H9 (cell line): Measurements from ENCODE around the gene KCNN3. TPM values are rescaled to one million over a fixed set of nuclear protein-coding genes. Genes with fewer than 3 reads are reported as not detected.

ENCODE experiments used
- DNase-seq: peaks from one replicate; pipeline ENCODE4 v3.0.0-alpha.2; 2017
- H2AFZ ChIP-seq: one replicate; pipeline ENCODE4 v1.6.1; 2013; ENCODE audit warnings: mild to moderate bottlenecking, low read length, control low read depth, moderate library complexity
- H2AK5ac ChIP-seq: 2 replicates; pipeline ENCODE4 v1.6.1; 2013; ENCODE audit warnings: low read length, control low read depth, mixed read lengths; ENCODE audit not compliant: insufficient read length
- H2BK120ac ChIP-seq: one replicate; pipeline ENCODE4 v1.6.1; 2013; ENCODE audit warnings: low read depth, mild to moderate bottlenecking, low read length, control low read depth, inconsistent platforms; ENCODE audit not compliant: poor library complexity, severe bottlenecking
- H2BK12ac ChIP-seq: 2 replicates; pipeline ENCODE4 v1.6.1; 2013; ENCODE audit warnings: low read length, control low read depth, mixed read lengths, low read depth; ENCODE audit not compliant: insufficient read length
- H2BK15ac ChIP-seq: 2 replicates; pipeline ENCODE4 v1.6.1; 2013; ENCODE audit warnings: low read depth, low read length, control low read depth
- H2BK20ac ChIP-seq: one replicate; pipeline ENCODE4 v1.6.1; 2013; ENCODE audit warnings: low read depth, mild to moderate bottlenecking, low read length, control low read depth, inconsistent platforms; ENCODE audit not compliant: poor library complexity, severe bottlenecking
- H2BK5ac ChIP-seq: 2 replicates; pipeline ENCODE4 v1.6.1; 2013; ENCODE audit warnings: low read length, control low read depth, mixed read lengths; ENCODE audit not compliant: insufficient read length
- H3K14ac ChIP-seq: 2 replicates; pipeline ENCODE4 v1.6.1; 2013; ENCODE audit warnings: low read length, control low read depth; ENCODE audit not compliant: insufficient read depth
- H3K18ac ChIP-seq: 2 replicates; pipeline ENCODE4 v1.6.1; 2013; ENCODE audit warnings: low read depth, mild to moderate bottlenecking, mixed read lengths, low read length, control low read depth; ENCODE audit not compliant: insufficient read length
- H3K23ac ChIP-seq: 2 replicates; pipeline ENCODE4 v1.6.1; 2013; ENCODE audit warnings: low read length, control low read depth, mixed read lengths, low read depth; ENCODE audit not compliant: insufficient read length
- H3K23me2 ChIP-seq: 2 replicates; pipeline ENCODE4 v1.6.1; 2013; ENCODE audit warnings: low read depth, mild to moderate bottlenecking, mixed read lengths, low read length, control low read depth; ENCODE audit not compliant: insufficient read length, poor library complexity, severe bottlenecking
- H3K27ac ChIP-seq: 2 replicates; pipeline ENCODE4 v1.5.1; 2013; ENCODE audit warnings: low read length, control low read depth, mixed read lengths, low read depth; ENCODE audit not compliant: insufficient read length
- H3K27me3 ChIP-seq: 2 replicates; pipeline ENCODE4 v1.6.1; 2013; ENCODE audit warnings: low read length, control low read depth, inconsistent platforms; ENCODE audit not compliant: insufficient read depth
- H3K4ac ChIP-seq: 2 replicates; pipeline ENCODE4 v1.6.1; 2013; ENCODE audit warnings: low read depth, mild to moderate bottlenecking, control low read depth, inconsistent platforms, low read length, moderate library complexity
- H3K4me1 ChIP-seq: 2 replicates; pipeline ENCODE4 v1.6.1; 2013; ENCODE audit warnings: low read length, control low read depth, inconsistent platforms; ENCODE audit not compliant: insufficient read depth
- H3K4me2 ChIP-seq: 2 replicates; pipeline ENCODE4 v1.6.1; 2013; ENCODE audit warnings: low read length, control low read depth, mixed read lengths; ENCODE audit not compliant: insufficient read length, insufficient read depth
- H3K56ac ChIP-seq: 2 replicates; pipeline ENCODE4 v1.6.1; 2013; ENCODE audit warnings: low read depth, mild to moderate bottlenecking, mixed read lengths, low read length, control low read depth; ENCODE audit not compliant: insufficient read length
- H3K79me1 ChIP-seq: 2 replicates; pipeline ENCODE4 v1.6.1; 2013; ENCODE audit warnings: low read depth, mild to moderate bottlenecking, moderate library complexity, low read length, control low read depth, inconsistent platforms; ENCODE audit not compliant: insufficient read depth, poor library complexity, severe bottlenecking
- H3K79me2 ChIP-seq: 2 replicates; pipeline ENCODE4 v1.6.1; 2013; ENCODE audit warnings: low read length, control low read depth, inconsistent platforms; ENCODE audit not compliant: insufficient read depth
- H3K9ac ChIP-seq: 2 replicates; pipeline ENCODE4 v1.6.1; 2013; ENCODE audit warnings: low read length, control low read depth, mixed read lengths; ENCODE audit not compliant: insufficient read length; ENCODE audit errors: extremely low read depth
- H3K9me3 ChIP-seq: one replicate; pipeline ENCODE4 v1.6.1; 2013; ENCODE audit warnings: low read depth, low read length, inconsistent platforms; ENCODE audit not compliant: control insufficient read depth
- H3T11ph ChIP-seq: one replicate; pipeline ENCODE4 v1.6.1; 2013; ENCODE audit warnings: mild to moderate bottlenecking, low read length, control low read depth, inconsistent platforms
- H4K20me1 ChIP-seq: one replicate; pipeline ENCODE4 v1.6.1; 2013; ENCODE audit not compliant: control insufficient read depth, insufficient read length, insufficient read depth
- H4K5ac ChIP-seq: 2 replicates; pipeline ENCODE4 v1.6.1; 2013; ENCODE audit warnings: low read depth, mild to moderate bottlenecking, mixed read lengths, low read length, control low read depth; ENCODE audit not compliant: insufficient read length
- H4K8ac ChIP-seq: replicated peaks from 2 replicates; pipeline ENCODE4 v1.6.1; 2013; ENCODE audit warnings: low read length, control low read depth, mixed read lengths, low read depth; ENCODE audit not compliant: insufficient read length
- H4K91ac ChIP-seq: 2 replicates; pipeline ENCODE4 v1.6.1; 2013; ENCODE audit warnings: low read depth, mild to moderate bottlenecking, moderate library complexity, mixed read lengths, low read length, control low read depth; ENCODE audit not compliant: insufficient read length
- H3K27ac Mint-ChIP-seq, 3 experiments: 2 replicates in 2 of 3; 3 replicates in 1 of 3; pipeline ENCODE4 v1.8.0; 2020 to 2021; ENCODE audit warnings: mixed read lengths in 3 of 3, mild to moderate bottlenecking in 1 of 3, moderate library complexity in 1 of 3
- H3K27me3 Mint-ChIP-seq: 2 replicates; pipeline ENCODE4 v1.8.0; 2021; ENCODE audit warnings: low read depth, mild to moderate bottlenecking, moderate library complexity, mixed read lengths
- H3K36me3 Mint-ChIP-seq, 3 experiments: 2 replicates in 2 of 3; 3 replicates in 1 of 3; pipeline ENCODE4 v1.8.0; 2020 to 2021; ENCODE audit warnings: low read depth in 3 of 3, mixed read lengths in 3 of 3; ENCODE audit not compliant: insufficient read depth in 1 of 3
- H3K4me1 Mint-ChIP-seq, 2 experiments: 2 replicates each; pipeline ENCODE4 v1.8.0; 2020; ENCODE audit warnings: mixed read lengths in 2 of 2
- H3K4me3 Mint-ChIP-seq, 2 experiments: 2 replicates in 1 of 2; 3 replicates in 1 of 2; pipeline ENCODE4 v1.8.0; 2020 to 2021; ENCODE audit warnings: mild to moderate bottlenecking in 2 of 2, mixed read lengths in 2 of 2, moderate library complexity in 1 of 2
- H3K9me3 Mint-ChIP-seq, 2 experiments: 2 replicates in 1 of 2; 3 replicates in 1 of 2; pipeline ENCODE4 v1.8.0; 2020; ENCODE audit warnings: mild to moderate bottlenecking in 2 of 2, mixed read lengths in 2 of 2, moderate library complexity in 1 of 2
- WGBS: extraction: QIAGEN DNeasy Blood & Tissue Kit; methylation state at CpG from one replicate; pipeline ENCODE4 v1.1.7; 2013; ENCODE audit warnings: missing lambda C conversion rate, low lambda C conversion rate, mixed read lengths; ENCODE audit not compliant: insufficient read length; ENCODE audit errors: extremely low coverage; 5-methylcytosine and 5-hydroxymethylcytosine counted together
- total RNA-seq: library from RNA; stranded (reverse); gene quantifications from 2 replicates; pipeline ENCODE4 v1.2.1, GENCODE V29; 2021
- TF ChIP-seq, protein P1 (sequence below): fragments of 200-600 bp; sonication (generic); conservative IDR thresholded peaks from 3 replicates; pipeline ENCODE4 v1.8.0; 2021; ENCODE audit warnings: antibody characterized with exemption, mild to moderate bottlenecking

KCNN3 gene
- total RNA-seq, 1 experiment from 2014 or later, result 0.83 TPM

DNA sequence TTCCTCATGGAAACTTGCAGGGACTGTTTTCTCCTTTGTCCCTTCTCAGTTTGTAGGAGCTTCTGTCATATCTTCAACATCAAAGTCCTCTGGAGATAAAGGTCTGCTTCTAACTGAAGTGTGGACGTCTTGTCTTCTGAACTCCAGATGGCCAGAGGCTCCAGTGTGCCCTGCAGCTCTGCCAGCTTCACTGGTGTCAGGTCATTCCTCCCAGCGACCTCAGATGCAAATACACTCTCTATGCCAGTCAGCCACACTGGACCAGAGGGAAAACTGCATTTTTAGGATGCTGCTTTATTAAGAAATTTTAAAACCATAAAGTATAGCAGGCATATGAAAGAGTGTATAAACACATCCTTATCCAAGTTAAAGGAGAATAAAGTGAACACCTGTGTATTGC, 183.6 kb downstream of the KCNN3 start:
- no peak overlapping the region for H3K14ac ChIP-seq
- peaks cover 5% of the 10 kb centered on the region in 2 experiments; a peak in 3 of 4 replicates for H3K4me1 Mint-ChIP-seq
- H3K9me3 Mint-ChIP-seq, result peaks cover 0 to 5% of the 10 kb centered on the region in 2 experiments; a peak in 2 of 5 replicates
- no peak overlapping the region for H3K4me3 Mint-ChIP-seq
- no peak overlapping the region for H3K56ac ChIP-seq
- H3K23ac ChIP-seq, result no peak overlapping the region
- H2BK12ac ChIP-seq, result no peak overlapping the region
- no peak overlapping the region for H2AFZ ChIP-seq
- no peak overlapping the region for H3K4ac ChIP-seq
- H3K4me1 ChIP-seq, result no peaks in the 10 kb centered on the region
- no peaks in the 10 kb centered on the region for H3K27me3 ChIP-seq
- WGBS, result no CpG with 5 or more reads among the region's 2 CpGs
- no peak overlapping the region for H3K4me2 ChIP-seq
- H3T11ph ChIP-seq, result no peak overlapping the region
- no peaks in the 10 kb centered on the region for H3K23me2 ChIP-seq
- H4K91ac ChIP-seq, result no peak overlapping the region
- no peak overlapping the region for H3K18ac ChIP-seq
- no peak overlapping the region for H4K8ac ChIP-seq
- H3K79me1 ChIP-seq, result no peaks in the 10 kb centered on the region
- DNase-seq, result no peak
- no peak overlapping the region for H4K5ac ChIP-seq
- H3K27ac ChIP-seq, result no peak overlapping the region
- no peak overlapping the region for H2AK5ac ChIP-seq
- no peak overlapping the region for H2BK15ac ChIP-seq
- no peak overlapping the region for H3K27ac Mint-ChIP-seq
- no peaks in the 10 kb centered on the region for H4K20me1 ChIP-seq
- TF ChIP-seq, protein P1, sequence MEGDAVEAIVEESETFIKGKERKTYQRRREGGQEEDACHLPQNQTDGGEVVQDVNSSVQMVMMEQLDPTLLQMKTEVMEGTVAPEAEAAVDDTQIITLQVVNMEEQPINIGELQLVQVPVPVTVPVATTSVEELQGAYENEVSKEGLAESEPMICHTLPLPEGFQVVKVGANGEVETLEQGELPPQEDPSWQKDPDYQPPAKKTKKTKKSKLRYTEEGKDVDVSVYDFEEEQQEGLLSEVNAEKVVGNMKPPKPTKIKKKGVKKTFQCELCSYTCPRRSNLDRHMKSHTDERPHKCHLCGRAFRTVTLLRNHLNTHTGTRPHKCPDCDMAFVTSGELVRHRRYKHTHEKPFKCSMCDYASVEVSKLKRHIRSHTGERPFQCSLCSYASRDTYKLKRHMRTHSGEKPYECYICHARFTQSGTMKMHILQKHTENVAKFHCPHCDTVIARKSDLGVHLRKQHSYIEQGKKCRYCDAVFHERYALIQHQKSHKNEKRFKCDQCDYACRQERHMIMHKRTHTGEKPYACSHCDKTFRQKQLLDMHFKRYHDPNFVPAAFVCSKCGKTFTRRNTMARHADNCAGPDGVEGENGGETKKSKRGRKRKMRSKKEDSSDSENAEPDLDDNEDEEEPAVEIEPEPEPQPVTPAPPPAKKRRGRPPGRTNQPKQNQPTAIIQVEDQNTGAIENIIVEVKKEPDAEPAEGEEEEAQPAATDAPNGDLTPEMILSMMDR, result no peak
- no peak overlapping the region for H2BK120ac ChIP-seq
- H2BK20ac ChIP-seq, result no peak overlapping the region
- no peaks in the 10 kb centered on the region; the same call in 1 of the 2 replicates for H3K27me3 Mint-ChIP-seq
- no peaks in the 10 kb centered on the region; a peak in 1 of 7 replicates for H3K36me3 Mint-ChIP-seq
- no peak overlapping the region for H3K9ac ChIP-seq
- no peaks in the 10 kb centered on the region for H3K79me2 ChIP-seq
- no peak overlapping the region for H2BK5ac ChIP-seq
- no peaks in the 10 kb centered on the region for H3K9me3 ChIP-seq
